Measurements from ENCODE around the gene DNAAF9.

DNAAF9 gene

DNA sequence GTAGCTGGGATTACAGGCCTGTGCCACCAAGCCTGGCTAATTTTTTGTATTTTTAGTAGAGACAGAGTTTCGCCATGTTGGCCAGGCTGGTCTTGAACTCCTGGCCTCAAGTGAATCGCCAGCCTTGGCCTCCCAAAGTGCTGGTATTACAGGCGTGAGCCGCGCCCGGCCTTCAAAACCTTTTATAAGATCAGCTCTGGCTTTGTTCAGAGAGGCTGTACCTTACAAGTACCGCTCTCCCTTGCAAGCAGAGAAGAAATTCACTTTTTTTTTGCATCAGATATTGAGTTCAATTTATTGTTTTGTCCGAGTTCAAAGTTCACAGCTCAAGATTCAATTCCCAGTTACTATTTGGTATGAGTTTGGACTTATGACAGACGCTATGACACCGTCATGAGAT lies 1.9 kb upstream of the DNAAF9 start:
- DNase-seq: no peak

DNA sequence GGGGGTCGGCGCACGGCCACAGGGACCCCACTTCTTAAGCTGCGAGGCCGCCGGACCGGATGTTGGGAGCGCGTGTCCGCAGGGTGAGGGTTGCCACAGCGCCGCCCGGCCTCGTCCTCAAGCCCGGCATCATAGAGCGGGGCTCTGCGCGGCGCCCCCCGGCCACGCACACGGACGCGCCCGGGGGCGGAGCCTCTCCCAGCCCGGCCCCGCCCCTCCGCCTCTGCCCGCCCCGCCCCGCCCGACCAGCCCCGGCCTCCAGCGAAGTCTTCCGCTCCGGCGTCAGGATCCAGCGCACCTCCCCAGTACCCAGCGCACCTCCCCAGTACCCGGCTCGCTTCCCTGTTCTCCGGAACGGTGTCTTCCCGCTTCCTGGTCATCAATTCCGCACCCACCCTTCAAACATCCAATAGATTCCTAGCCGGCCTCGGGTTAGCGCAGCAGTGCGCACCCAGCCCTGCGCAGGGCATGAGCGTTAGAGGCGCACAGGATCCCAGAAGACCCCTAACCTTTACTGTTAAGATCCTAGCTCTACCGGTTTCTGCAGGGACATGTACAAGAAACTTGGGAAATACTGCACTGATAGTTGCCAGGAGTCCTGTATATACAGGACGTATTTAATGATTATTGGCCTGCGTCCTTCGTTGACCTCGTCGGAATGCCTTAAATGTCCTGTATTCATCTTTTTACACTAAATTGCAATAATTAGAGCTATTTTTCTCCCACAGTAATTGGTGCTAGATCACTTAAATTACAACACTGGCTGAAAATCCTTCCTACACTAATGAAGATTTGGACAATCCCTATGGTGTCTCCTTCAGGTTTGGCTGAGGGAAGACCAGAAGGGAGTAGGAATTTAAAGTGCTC lies 535 bp upstream of the DNAAF9 start:
- DNase-seq: peak; percentile 65 to 73

DNA sequence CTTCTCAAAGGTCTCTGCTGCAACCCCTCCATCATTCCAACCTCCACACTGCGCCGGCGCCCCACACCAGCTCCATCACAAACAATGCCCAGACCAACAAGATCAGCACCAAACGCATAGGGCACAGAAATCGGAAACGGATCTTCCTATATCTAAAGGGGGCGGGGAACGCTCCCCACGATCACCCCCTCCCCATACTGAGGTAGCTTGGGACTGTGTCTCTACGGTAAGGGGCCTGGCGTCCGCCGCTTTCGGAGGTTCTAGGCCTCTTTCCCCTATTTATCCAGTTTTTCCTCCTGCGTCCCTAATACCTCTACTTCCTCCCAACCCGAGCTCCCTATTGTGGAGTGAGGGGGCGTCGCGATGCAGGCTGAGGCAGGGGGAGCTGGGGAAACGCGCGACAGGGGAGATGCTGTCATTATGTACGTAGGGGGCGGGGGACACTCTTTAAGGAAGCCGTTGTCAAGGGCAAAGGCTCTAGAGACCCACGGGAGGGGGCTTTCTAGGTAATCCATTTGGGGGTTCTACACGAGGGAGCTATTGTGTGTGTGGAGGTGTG lies 909 bp downstream of the DNAAF9 start:
- peak; percentile 2 to 20 for DNase-seq

DNA sequence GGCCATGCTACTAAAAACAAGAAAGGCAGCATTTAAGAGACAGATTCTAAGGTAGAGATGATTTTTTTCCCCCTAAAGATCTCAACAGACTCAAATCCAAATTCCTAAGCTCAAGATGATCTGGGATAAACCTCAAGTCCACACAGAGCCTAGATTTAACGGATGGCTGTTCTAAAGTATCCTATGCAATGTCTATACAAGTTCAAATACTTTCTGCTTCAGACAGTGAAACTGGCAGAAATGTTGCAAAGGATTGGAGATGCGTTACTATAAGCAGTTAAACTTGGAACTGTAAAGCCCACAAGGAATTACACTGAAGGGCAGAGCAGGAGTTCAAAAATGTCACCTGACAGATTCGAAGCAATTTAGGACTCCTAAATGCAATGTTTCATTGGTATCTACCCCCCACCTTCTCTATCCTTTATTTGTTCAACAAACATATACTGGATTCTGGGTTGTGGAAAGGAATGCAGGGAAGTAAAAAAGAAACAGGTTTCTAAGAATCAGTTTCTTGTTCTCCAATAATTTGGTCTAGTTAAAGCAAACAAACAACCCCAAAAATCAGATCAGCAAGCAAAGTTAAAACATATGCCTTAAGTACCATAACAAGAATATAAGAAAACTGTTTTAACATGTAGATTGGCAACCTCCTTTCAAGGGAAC lies 1.6 kb downstream of the DNAAF9 start:
- no peak for DNase-seq

DNA sequence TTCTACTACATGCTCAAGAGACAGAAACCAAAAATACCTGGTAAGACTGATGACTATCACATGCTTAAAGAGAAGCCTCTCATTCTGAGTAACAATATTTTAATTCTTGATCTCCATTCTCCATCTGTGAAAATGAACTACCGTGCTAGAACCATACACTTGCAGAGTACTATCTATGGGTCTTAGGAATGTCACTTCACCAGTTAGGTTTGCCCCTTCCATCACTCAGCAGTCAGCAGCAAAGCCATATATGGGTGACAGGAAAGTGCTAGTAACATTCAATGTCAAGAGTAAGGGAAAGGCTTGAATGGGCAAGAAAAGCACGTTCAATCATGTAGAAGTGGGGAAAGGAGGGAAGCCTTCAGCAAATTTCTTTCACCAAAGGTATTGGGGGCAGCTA lies 2.3 kb downstream of the DNAAF9 start:
- no peak for DNase-seq

DNA sequence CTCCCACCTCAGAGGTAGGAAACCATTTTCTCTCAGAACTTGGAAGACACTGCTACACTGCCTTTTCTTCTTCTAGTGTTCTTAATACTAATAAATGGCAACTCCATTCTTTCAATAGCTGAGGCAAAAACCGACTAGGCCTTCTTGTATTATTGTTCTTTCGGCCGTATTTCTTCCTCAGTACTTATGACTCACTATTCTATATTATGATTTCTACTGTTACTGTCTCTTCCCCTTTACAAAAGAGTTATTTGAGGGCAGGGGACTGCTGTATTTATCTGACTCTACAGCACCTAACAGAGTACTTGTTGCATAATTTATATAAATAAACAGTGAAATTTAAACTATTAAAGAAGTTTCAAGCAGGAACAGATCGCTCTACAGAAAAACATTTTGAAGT lies 3.1 kb downstream of the DNAAF9 start:
- DNase-seq: no peak

DNA sequence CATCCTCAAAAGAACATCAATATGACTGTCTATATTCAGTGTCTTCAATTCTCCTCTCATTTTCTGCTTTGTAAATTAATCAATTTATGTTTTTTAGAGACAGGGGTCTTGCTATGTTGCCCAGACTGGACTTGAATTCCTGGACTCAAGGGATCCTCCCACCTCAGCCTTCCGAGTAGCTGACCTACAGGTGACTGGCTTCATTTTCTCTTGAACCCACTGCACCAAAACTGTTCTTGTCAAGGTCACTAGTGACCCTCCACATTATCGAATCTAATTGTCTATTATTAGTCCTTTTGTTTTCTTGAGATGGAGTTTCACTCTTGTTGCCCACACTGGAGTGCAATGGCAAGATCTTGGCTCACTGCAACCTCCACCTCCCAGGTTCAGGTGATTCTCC lies 3.7 kb downstream of the DNAAF9 start:
- no peak for DNase-seq

DNA sequence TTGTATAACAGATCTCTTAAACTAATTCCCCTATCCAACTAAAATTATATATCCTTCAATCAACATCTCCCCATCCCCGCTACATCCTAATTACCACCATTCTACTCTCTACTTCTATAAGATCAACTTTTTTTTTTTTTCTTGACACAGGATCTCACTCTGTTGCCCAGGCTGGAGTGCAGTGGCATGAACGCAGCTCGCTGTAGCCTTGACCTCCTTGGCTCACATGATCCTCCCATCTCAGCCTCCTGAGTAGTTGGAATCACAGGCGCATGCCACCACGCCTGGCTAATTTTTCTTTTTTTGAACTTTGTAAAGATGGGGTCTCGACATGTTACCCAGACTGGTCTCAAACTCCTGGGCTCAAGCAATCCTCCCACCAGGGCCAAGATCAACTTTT lies 5.0 kb downstream of the DNAAF9 start:
- DNase-seq: no peak

DNA sequence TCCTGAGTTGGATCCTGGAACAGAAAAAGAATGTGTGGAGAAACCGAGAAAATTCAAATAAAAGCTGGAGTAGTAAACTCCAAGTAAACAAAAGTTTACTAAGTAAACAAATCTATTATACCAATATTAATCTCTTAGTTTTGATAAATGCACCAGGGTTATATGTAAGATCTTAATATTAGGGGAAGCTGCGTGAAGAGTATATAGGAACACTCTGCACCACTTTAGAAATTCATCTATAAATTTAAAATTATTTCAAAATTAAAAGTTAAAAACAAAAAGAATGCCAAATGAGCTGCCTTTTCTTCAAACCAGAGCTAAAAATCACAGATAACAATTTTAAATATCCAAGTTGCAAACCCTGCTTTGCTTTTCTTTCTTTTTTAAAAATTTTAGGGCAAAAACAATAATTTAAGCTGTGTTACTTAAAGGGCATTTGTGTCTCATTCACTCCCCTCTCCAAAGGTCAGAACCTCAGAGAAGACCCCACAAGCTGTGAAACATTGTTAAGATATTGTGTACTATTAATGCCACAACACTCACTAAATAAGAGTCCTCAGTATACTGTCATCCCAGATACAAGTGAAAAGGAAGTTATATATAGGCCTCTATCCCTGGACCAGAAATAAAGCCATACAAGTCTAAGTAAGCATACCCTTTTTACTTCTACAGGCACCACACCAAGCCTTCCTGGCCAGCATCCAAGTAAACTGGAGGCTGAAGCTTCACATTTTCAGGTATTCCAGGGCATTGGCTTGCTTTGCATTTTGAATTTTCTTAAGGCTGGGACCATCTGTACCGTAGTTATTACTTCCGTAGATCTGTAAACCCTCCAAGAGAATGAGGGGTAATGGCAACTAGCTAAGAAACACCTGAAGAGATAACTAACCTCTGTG lies 7.0 kb downstream of the DNAAF9 start:
- DNase-seq: no peak

DNA sequence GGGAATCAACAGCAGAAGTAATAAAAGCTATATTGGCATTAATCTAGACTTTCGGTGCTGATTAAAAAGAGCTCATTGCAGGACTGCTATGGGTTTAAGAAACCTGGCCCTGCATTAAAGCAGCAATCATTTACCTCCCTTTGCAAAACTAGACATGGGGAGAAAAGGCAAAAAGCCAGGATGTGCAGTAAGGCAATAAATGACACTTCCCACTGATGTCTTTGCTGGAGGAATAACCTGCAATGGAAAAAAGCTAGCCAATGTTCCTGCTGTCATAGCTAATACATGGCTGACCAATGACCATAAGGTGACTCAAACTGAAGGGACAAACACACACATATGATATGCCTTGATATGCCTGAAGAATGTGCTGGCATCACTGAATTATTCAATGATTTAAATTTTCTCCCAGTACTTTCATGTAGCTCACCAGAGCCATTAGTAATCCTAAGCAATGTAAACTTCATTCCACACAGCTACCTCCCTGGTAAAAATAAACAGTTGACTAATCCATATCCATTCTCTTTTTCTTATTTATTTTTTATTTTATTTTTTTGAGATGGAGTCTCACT lies 8.7 kb downstream of the DNAAF9 start:
- no peak for DNase-seq

DNA sequence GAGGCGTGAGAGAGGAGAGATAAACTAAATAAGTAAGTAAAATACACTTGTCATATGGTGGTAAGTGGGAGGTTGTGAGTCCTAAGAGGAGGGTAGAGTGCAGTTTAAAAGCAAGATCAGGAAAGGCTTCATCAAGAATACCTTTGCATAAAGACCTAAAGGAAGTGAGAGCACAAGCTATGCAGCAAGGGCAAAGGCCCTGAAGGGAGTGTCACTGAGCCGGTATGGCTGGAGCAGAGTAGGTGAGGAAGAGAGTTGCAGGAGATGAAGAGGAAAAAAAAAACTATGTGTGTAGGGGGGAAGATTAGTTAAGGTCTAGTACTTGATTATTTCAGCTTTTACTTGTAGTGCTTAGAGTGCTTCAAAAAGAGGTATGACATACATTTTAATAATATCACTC lies 11.0 kb downstream of the DNAAF9 start:
- no peak for DNase-seq

DNA sequence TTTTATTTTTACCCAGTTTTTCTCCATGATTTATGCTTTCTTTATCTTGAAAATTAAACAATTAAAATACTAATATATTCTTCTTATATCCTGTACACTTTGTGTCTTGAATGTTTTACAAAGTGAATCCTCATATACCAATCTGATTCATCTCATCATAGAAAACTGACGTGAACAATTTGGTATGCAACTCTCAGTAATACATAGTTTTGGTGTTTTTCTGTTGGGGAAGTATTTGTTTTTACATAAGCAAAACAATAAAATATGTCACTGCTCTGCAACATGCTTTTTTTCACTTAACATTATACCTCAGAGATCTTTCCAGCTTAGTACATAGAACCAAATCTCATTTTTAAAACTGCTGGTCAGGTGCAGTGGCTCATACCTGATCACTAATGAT lies 14.7 kb downstream of the DNAAF9 start:
- DNase-seq: no peak

DNA sequence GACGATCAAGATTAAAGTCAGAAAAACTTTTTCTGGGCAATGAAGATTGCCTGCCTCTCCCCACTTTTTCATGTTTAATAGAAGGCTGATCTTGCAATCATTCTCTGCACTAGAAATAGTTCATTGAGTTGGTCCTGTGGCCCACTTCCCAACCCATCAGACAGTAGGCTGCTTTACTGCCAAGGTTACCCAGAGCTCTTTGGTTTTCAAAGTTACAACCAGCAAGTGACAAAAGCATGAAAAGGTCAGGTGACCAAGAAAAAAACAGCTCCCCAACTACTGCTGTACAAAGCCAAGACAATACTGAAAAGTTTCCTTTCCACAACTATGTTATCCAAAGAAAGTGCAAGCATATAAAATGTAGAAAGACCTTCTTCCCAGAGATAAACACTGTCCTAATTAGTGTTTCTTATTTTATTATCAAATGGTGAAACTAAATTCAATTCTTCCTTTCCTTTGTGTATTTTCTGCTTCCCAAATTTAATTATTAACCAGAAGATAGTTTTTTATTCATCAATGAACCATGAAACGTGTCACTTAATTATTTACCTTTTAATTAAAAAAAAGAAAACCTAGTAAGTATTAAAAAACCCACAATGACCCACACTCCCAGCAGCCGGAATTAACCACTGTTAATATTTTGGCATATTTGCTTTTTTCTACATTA lies 16.6 kb downstream of the DNAAF9 start:
- no peak for DNase-seq

DNA sequence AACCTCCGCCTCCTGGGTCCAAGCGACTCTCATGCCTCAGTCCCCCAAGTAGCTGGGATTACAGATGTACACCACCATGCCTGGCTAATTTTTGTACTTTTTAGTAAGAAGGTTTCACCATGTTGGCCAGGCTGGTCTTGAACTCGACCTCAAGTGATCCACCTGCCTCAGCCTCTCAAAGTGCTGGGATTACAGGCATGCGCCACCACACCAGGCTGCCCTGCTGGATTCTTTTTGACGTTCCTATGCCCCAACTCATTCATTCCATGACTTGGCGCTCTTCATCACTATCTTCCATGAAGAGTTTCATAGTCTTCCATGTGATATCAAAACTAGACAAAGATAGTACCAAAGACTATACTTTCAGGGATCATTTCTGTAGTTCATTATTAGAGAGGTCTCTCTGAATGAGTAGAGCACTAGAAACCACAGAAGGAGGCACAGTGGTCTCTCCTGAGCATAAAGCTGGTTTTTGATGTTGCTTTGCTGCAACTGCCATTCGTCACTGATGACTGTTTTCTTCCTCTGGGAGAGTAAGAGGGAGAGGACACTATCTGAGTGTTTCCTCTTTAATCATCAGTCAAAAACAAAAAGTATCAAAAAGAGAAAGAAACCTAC lies 23.5 kb downstream of the DNAAF9 start:
- DNase-seq: peak; percentile 33 to 50

DNA sequence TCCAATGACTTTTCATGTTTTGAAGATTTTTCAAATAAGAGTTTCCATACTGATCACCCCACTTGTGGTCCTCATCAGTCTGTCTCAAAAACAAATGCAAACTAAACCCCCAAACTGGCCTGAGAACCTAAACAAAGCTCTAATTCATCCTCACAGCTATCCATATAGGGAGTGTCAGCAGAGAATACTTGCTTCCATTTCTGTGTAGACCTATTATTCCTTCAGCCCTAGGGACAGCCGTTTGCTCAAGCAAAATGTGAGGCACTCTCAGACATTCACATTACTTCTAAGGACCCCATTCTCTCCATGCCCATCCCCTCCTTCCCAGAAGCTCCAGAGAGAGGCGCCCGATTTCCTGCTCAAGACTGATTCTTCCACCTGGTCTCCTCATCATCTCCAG lies 24.6 kb downstream of the DNAAF9 start:
- no peak for DNase-seq

DNA sequence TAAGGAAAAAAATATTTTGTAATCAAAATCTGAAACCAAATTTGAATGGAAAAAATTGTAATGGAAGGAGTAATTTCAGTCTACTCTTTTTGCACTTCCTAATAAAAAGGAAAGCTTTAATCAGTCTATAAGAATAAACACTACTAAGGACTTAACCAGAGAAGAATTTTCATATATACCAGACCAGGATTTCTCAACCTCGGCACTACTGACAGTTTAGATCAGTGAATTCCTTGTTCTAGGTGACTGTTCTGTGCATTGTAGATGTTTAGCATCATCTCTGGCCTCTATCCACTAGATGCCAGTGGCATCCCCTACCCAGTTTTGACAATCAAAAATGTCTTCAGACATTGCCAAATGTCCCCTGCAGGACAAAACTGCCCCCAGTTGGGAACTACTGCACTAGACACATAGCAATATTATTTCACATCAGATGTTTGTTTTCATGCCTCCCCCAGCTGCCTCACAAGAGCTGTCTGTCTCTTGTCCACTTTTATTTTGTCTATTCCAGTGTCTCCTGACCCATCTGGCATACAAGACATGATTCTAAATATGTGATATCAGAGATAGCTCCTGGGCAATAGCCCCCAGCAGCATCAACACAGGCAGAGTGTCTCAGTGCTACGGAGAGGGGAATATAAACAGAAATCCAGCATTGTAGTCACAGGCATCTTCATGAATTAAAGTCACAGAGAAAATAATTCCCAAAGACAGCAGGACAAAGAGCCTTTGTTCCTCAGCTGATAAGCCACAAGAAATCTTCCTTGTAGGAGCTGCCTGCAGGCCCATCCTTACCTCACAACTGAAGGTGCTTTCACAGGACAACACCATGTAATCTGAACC lies 27.0 kb downstream of the DNAAF9 start:
- no peak for DNase-seq

DNA sequence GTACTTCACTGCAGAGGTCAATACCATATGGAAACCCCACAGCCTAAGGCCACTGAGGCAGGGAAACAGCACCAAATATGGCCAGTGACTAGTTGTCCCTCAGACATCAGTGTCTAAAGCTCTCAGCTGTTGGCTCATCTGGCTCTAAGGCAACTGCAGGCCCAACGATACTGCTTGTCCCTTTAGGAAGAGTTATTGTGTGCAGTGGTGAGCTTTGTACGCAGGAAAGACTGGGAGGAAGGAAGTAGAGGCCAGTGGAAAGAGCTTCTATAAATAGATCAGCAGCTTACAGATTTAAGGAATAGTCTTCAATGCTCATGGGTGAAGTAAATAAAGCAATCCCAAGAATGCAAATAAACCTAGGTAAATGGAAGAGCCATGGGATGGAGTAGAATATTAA lies 29.3 kb downstream of the DNAAF9 start:
- DNase-seq: no peak

DNA sequence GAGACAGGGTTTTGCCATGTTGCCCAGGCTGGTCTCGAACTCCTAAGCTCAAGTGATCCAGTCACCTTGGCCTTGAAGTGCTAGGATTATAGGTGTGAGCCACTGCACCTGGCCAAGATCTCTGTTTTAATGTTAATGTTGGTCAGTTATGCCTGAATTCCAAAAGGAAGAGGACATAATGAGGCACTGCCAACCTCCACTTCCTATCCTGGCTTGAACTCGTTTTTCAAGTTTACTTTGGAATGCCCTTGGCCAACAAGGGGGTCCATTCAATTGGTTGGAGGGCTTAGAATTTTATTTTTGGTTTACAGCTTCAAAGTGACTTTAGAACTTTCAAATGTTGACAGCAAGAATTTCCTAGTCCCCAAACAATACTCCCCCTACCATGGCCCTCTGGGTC lies 29.8 kb downstream of the DNAAF9 start:
- no peak for DNase-seq

DNA sequence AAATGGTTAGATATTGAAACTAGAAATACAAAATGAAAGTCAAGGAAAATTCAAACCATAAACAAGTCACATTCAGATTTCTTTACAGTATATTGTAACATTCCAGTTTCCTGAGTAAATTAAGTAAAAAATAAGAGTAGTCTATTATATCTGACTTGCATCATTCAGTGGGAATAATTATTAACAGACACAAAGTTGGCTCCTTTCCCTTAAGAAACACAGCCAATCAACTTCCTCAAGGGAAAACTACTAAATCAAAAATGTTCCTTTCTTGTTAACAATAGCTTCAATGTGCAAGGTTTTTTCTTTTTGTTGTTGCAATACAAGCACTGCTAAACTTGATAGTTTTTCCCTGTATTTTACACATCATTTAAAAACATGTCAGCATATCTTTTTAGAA lies 33.2 kb downstream of the DNAAF9 start:
- no peak for DNase-seq

DNA sequence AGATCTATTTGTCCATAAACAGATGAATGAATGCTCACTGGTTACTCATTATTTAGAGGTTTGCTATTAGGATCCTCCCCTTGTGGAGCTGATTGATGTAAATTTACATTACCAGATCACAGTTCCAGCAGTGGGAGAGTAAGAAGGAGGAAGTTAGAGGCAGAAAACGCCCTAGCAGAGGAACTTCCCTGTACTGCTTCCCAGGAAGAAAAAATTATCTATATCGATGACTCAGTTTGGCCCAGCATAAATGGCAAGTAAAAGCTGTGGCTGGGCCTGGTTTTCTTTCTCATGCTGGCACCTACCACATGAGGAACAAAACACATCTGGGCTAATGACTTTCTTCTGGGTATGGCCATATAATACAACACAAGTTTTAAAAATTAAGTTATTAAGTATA lies 35.7 kb downstream of the DNAAF9 start:
- no peak for DNase-seq

DNA sequence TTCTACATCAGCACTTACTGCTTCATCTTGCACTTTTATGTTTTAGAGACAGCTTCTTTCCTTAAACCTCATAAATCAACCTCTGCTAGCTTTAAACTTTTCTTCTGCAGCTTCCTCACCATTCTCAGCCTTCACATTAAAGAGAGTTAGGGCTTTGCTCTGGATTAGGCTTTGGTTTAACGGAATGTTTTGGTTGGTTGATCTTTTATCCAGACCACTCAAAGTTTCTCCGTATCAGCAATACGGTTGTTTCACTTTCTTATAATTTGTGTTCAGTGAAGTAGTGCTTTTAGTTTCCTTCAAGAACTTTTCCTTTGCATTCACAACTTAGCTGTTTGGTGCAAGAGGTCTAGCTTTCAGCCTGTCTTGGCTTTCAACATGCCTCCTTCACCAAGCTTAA lies 40.4 kb downstream of the DNAAF9 start:
- DNase-seq: no peak
